ENCODE measurements around the gene PRKAG1. TPM values are rescaled to one million over a fixed set of nuclear protein-coding genes. Genes with fewer than 3 reads are reported as not detected.

The PRKAG1 gene
- polyA plus RNA-seq, 5 donors, result 64.9 to 82.7 (median 75.6) TPM

GRCh38 chr12:49032679-49033447 is 14.3 kb upstream of the PRKAG1 start:
- DNase-seq, result no peak

DNA sequence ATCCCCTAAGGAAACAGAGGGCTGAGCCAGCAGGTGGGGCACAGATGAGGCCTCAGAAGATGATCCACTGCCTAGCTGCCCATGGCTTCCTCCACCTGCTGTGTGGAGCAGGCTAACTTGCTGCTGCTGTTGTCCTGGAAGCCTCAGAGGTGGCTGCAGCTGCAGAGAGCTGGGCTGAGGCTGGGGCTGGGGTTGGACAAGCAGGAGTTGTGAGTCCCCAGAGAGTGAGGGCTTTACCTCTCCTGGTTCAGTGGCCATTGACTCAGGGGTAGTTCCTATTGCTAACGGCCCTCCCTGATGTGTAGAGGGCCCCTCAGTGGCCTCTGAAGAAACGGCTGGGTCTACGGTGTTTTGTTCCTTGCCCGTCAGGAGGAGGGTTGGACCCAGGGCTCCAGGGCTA is 13.7 kb upstream of the PRKAG1 start:
- DNase-seq, result no peak

DNA sequence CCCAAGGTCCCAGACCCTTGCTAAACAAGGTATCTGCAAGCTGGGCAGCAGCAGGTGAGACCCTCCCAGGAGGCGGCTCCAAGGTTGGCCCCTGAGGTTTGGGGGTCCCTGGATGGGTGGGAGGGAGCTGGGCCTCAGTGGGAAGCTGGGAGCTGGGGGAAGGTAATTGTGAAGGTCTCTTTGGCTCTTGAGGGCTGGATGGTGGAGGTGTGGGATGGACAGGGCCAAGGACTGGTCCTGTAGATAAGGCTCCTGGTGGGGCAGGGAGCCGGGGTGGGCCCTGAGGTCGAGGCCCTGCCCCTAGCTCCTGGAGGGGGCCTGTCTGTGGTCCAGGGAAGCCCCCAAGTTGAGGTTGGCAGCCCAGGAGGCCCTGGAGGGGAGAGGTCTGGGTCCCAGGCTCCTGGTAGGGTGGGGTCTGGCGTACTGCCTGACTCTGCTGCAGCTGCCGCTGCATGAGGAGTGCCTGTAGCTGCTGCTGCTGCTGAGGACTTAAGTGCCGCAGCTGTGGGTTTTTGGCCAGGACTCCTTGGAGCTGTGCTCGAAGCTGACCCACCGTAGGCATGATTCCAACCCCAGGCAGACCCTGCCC is 13.1 kb upstream of the PRKAG1 start:
- DNase-seq, result no peak

- DNase-seq, result no peak
These were observed 12.4 kb upstream of the PRKAG1 start for GRCh38 chr12:49030714-49031572.

DNA sequence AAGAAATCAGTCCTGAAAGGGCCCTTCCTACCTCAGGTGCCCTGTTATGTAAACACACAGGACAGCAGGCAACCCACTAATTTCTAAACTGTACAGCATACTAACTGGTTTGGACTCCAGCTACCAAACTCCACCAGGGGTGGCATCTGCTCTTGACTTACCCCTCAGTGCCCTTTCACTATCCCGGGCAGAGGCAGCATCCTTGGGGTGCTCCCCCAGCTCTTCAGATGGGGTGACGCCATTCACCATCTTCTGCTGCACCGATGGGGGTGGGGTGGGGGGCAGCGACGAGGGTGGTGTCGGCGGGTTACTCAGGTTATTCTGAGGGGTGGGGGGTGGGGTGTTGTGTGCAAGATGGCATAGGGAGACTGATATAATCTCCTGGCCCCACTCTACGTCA is 11.5 kb upstream of the PRKAG1 start:
- DNase-seq, result no peak

GRCh38 chr12:49028666-49029275 is 10.2 kb upstream of the PRKAG1 start:
- DNase-seq, result no peak

- no peak for DNase-seq
These were observed 9.4 kb upstream of the PRKAG1 start for GRCh38 chr12:49027846-49028555.

GRCh38 chr12:49026678-49027480 is 8.3 kb upstream of the PRKAG1 start:
- DNase-seq, result no peak

GRCh38 chr12:49026101-49026500 is 7.5 kb upstream of the PRKAG1 start:
- no peak for DNase-seq

DNA sequence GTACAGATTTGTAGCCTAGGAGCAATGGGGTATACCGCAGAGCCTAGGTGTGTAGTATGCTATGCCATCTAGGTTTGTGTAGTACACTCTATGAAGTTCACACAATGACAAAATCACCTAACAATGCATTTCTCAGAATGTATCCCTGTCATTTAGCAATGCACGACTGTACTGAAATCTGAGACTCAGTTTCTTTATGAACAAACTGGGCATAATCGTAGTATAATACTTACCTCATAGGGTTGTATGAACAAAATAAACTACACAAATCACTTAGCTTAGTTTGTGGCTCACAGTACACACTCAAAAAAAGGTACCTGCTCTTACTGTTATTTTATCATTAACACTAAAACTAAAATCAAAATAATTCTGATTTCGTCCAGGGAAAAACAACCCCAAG is 6.9 kb upstream of the PRKAG1 start:
- DNase-seq, result no peak

- DNase-seq, result no peak
These were observed 6.0 kb upstream of the PRKAG1 start for GRCh38 chr12:49024543-49024942.

- DNase-seq, result no peak
These were observed 5.2 kb upstream of the PRKAG1 start for GRCh38 chr12:49023812-49024211.

DNA sequence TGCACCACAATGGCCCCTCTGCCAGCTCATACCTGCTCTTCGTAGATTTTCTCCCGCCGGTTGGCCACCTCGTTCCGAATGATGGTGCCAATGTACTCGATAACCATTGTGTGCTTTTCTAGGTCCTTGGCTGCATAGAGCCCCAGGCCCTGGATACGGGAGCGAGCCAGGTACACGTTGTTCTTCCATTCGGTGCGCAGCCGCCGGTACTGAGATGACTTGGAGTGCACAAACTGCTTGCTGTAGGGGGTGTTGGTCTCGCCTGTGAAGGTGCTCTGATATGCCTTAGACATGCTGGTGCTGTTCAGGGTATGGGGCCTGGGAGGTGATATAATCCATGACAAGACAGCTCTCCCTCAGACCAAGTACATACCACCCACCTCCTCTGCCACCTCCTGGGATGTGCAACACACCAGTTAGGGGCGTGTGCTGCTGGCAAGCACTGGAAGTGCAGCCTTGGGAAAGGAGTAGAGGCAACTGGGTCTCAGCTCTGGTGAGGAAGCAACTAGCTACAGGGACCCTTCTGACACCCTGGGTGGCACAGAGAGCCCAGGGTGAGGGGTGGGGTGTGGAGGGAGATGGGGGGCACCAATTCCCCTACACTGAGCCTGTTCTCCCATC is 4.1 kb upstream of the PRKAG1 start:
- DNase-seq, result no peak

GRCh38 chr12:49021292-49021915 is 2.8 kb upstream of the PRKAG1 start:
- DNase-seq, result no peak

GRCh38 chr12:49020441-49020840 is 1.9 kb upstream of the PRKAG1 start:
- no peak for DNase-seq

DNA sequence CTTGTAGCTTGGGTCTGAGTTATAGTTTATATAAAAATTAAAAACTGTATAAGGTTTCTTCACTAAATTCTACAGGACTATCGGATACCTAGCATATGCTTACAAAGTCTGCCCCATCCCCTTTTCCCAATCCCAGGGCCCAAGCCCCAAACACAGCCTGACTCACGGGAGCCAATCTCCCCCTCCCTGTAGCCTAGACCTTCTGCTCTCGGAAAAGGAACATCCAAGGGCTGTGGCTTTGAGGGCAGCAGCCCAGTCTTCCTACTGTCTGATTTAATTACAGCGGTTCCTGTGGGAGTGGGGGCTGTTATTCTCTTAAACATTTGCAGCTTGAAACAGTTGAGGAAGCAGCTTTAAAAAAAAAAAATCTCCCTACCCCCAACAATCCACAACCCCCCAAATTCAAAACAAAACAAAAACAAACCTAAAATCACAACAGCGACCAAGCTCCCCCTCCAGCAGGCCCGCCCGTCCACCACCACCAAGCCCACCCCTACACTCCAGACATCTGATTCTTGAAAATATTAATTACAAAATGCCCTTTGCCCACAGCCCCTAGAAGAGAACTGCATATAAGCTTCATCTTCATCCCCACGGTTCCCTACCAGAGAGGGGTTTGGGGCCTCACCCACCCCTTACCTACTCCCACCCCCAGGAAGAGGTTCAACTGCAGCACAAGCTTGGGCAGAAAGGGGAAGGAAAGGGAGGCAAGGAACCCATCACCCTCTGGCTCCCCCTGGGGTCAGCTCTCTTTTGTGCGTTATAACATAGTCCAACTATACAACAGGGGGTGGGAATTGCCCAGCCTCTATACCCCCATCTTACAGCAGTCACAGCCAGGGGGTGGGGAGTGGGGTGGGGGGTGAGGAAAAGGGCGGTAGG is 1.1 kb upstream of the PRKAG1 start:
- no peak for DNase-seq

GRCh38 chr12:49019120-49019430 is 499 bp upstream of the PRKAG1 start:
- no peak for DNase-seq

DNA sequence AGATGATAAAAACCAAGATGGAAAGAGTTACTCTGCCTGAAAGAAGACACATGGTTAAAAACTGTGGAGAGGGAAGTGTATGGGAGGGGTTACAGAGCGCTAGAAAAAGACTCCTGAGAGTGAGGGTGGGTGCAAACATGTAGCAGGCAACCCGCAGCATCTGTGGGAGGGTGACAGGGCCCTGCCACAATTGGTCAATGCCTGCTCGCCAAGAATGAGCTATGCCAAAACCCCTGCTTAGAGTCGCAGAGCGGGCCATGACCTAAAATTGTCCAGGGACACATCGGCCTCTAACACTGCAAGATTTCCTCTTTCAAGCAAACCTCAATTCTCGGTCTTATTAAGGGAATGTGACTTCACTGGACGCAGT is 700 bp downstream of the PRKAG1 start:
- no peak for DNase-seq

DNA sequence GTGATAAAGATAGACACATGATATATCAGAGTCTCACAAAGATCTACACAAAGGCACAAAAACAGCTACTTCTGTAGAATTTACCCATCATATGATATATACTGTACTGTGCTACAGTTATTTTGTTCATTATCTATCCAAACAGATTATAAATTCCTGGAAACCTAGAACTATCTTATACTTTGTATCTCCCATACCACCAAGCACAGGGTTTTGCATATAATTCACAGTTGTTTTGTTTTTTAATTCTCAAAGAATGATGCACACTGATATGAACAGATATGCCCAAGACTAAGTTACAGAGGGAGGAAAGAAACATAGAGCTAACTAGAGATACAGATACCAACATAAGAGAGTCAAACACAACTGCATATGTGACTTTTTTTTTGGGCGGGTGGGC is 3.4 kb downstream of the PRKAG1 start:
- no peak for DNase-seq
